Measurements from ENCODE around the gene MUC15. TPM values are rescaled to one million over a fixed set of nuclear protein-coding genes. Genes with fewer than 3 reads are reported as not detected.

Gene MUC15
- total RNA-seq, 6 experiments from 2014 or later: not detected

GRCh38 chr11:26579683-26580082 lies 7.6 kb upstream of the MUC15 start:
- DNase-seq (no peak), ATAC-seq (no peak)
- Histone ChIP-seq H3K4me1 (no peaks in the 10 kb centered on the region), H3K27ac (no peak overlapping the region), H3K36me3 (no peaks in the 10 kb centered on the region), H3K27me3 (no peaks in the 10 kb centered on the region), H3K9me3 (no peaks in the 10 kb centered on the region), H3K4me3 (no peak overlapping the region)
- WGBS (ENCODE audit: insufficient coverage, low coverage, low lambda C conversion rate, missing lambda C conversion rate): 38% methylated on average over 2 of the region's 2 CpGs
- intact Hi-C loops (cut with DNase I): no loop called here
- TF ChIP-seq CTCF (IDR thresholded peaks at IDR 0.05): no peak
- no peak for TF ChIP-seq POLR2A (IDR thresholded peaks at IDR 0.05)

GRCh38 chr11:26578998-26579661 lies 7.1 kb upstream of the MUC15 start:
- intact Hi-C loops (cut with DNase I): no loop called here
- 21% methylated on average over 1 of the region's 1 CpG for WGBS (ENCODE audit: insufficient coverage, low coverage, low lambda C conversion rate, missing lambda C conversion rate)
- H3K27ac ChIP-seq: no peak overlapping the region
- ATAC-seq (no peak), DNase-seq (no peak)
- TF ChIP-seq CTCF (IDR thresholded peaks at IDR 0.05): no peak
- no peak for TF ChIP-seq POLR2A (IDR thresholded peaks at IDR 0.05)
- H3K9me3 ChIP-seq: no peaks in the 10 kb centered on the region
- no peak overlapping the region for H3K4me3 ChIP-seq
- H3K4me1 ChIP-seq: no peaks in the 10 kb centered on the region
- no peaks in the 10 kb centered on the region for H3K36me3 ChIP-seq
- no peaks in the 10 kb centered on the region for H3K27me3 ChIP-seq

- intact Hi-C loops (cut with DNase I): no loop called here
These were observed 3.9 kb upstream of the MUC15 start for GRCh38 chr11:26575946-26576345.

GRCh38 chr11:26573896-26574295 lies 1.8 kb upstream of the MUC15 start:
- H3K27ac ChIP-seq: no peak overlapping the region
- TF ChIP-seq CTCF (IDR thresholded peaks at IDR 0.05) (no peak), POLR2A (IDR thresholded peaks at IDR 0.05) (no peak)
- no peaks in the 10 kb centered on the region for H3K4me1 ChIP-seq
- no peaks in the 10 kb centered on the region for H3K9me3 ChIP-seq
- no peaks in the 10 kb centered on the region for H3K36me3 ChIP-seq
- intact Hi-C loops (cut with DNase I): no loop called here
- ATAC-seq (no peak), DNase-seq (no peak)
- H3K27me3 ChIP-seq: no peaks in the 10 kb centered on the region
- H3K4me3 ChIP-seq: no peak overlapping the region
- 55% methylated on average over 2 of the region's 2 CpGs for WGBS (ENCODE audit: insufficient coverage, low coverage, low lambda C conversion rate, missing lambda C conversion rate)

More at GRCh38 chr11:26575946-26576345, 3.9 kb upstream of the MUC15 start:
- no peak for DNase-seq
- Histone ChIP-seq H3K4me1 (no peaks in the 10 kb centered on the region), H3K9me3 (no peaks in the 10 kb centered on the region), H3K4me3 (no peak overlapping the region), H3K27ac (no peak overlapping the region), H3K36me3 (no peaks in the 10 kb centered on the region), H3K27me3 (no peaks in the 10 kb centered on the region)
- TF ChIP-seq POLR2A (IDR thresholded peaks at IDR 0.05) (no peak), CTCF (IDR thresholded peaks at IDR 0.05) (no peak)
- ATAC-seq: no peak
- 55% methylated on average over 5 of the region's 5 CpGs for WGBS (ENCODE audit: insufficient coverage, low coverage, low lambda C conversion rate, missing lambda C conversion rate)

Measured in right lobe of liver (tissue), 6 donors.